HepG2 (cell line): ENCODE results near the gene ACOT8. TPM values are rescaled to one million over a fixed set of nuclear protein-coding genes. Genes with fewer than 3 reads are reported as not detected.

Experiments
- BCLAF1 ChIP-seq: fragments of 450-650 bp; IDR thresholded peaks from 2 replicates; pipeline ENCODE4 v1.6.1; 2017; ENCODE audit warnings: mild to moderate bottlenecking
- CAMTA2 ChIP-seq: sonication (generic); formaldehyde crosslinking; IDR thresholded peaks from 2 replicates; pipeline ENCODE4 v1.4.0; 2020; ENCODE audit warnings: mild to moderate bottlenecking, missing genetic modification reagents, borderline replicate concordance
- DMAP1 ChIP-seq: IDR thresholded peaks from 2 replicates; pipeline ENCODE4 v1.6.1; 2016
- ERF ChIP-seq: IDR thresholded peaks from 2 replicates; pipeline ENCODE4 v1.6.1; 2018; ENCODE audit warnings: missing biosample characterization, missing genetic modification reagents
- HDAC1 ChIP-seq: sonication (generic); formaldehyde crosslinking; IDR thresholded peaks from 2 replicates; pipeline ENCODE4 v1.5.1; 2020; ENCODE audit warnings: mild to moderate bottlenecking, missing genetic modification reagents
- HNRNPLL ChIP-seq: fragments of 200-400 bp; formaldehyde crosslinking; IDR thresholded peaks from 2 replicates; pipeline ENCODE4 v1.6.1; 2017; ENCODE audit warnings: mild to moderate bottlenecking, low read depth, low read length; ENCODE audit not compliant: poor library complexity, severe bottlenecking
- IRX3 ChIP-seq: sonication (generic); formaldehyde crosslinking; IDR thresholded peaks from 2 replicates; pipeline ENCODE4 v1.8.1; 2023; ENCODE audit warnings: mild to moderate bottlenecking, low read depth, missing genetic modification reagents, borderline replicate concordance
- MAZ ChIP-seq, 2 experiments: sonication (generic) in 1 of 2; formaldehyde crosslinking in 1 of 2; IDR thresholded peaks; 2 replicates each; pipeline versions ENCODE4 v1.5.0 to v1.6.1; 2012 to 2020; ENCODE audit warnings: low read depth in 2 of 2, mild to moderate bottlenecking in 2 of 2, borderline replicate concordance in 1 of 2, improper control_type of control experiment in 1 of 2, low read length in 1 of 2, missing genetic modification reagents in 1 of 2, moderate library complexity in 1 of 2
- RBFOX2 ChIP-seq: fragments of 200-400 bp; formaldehyde crosslinking; IDR thresholded peaks from 2 replicates; pipeline ENCODE4 v1.6.1; 2017; ENCODE audit warnings: low read depth, mild to moderate bottlenecking, low read length
- SP4 ChIP-seq: sonication (generic); formaldehyde crosslinking; IDR thresholded peaks from 2 replicates; pipeline ENCODE4 v1.8.1; 2023; ENCODE audit warnings: mild to moderate bottlenecking, missing genetic modification reagents
- TCF7 ChIP-seq: sonication (generic); IDR thresholded peaks from 2 replicates; pipeline ENCODE4 v1.6.1; 2016; ENCODE audit warnings: antibody characterized with exemption, low read depth
- ZBTB38 ChIP-seq: sonication (generic); formaldehyde crosslinking; IDR thresholded peaks from 2 replicates; pipeline ENCODE4 v1.5.1; 2020; ENCODE audit warnings: mild to moderate bottlenecking, missing genetic modification reagents
- ZFP82 ChIP-seq: sonication (generic); formaldehyde crosslinking; IDR thresholded peaks from 2 replicates; pipeline ENCODE4 v1.5.1; 2020; ENCODE audit warnings: mild to moderate bottlenecking, missing genetic modification reagents, borderline replicate concordance
- ZNF18 ChIP-seq: sonication (generic); formaldehyde crosslinking; IDR thresholded peaks from 2 replicates; pipeline ENCODE4 v1.8.0; 2022; ENCODE audit warnings: mild to moderate bottlenecking, missing genetic modification reagents; ENCODE audit not compliant: insufficient replicate concordance
- ZNF235 ChIP-seq: sonication (generic); formaldehyde crosslinking; IDR thresholded peaks from 2 replicates; pipeline ENCODE4 v1.8.1; 2023; ENCODE audit warnings: mild to moderate bottlenecking, missing genetic modification reagents, borderline replicate concordance
- ZNF468 ChIP-seq: sonication (generic); formaldehyde crosslinking; IDR thresholded peaks from 2 replicates; pipeline ENCODE4 v1.8.0; 2022; ENCODE audit warnings: mild to moderate bottlenecking, moderate library complexity, missing genetic modification reagents
- ZNF672 ChIP-seq: sonication (generic); formaldehyde crosslinking; IDR thresholded peaks from 2 replicates; pipeline ENCODE4 v1.8.1; 2022; ENCODE audit warnings: missing genetic modification reagents
- ZSCAN29 ChIP-seq: sonication (generic); formaldehyde crosslinking; conservative IDR thresholded peaks from 2 replicates; pipeline ENCODE4 v1.4.0; 2020; ENCODE audit warnings: mild to moderate bottlenecking, missing genetic modification reagents
- polyA plus RNA-seq, 8 experiments: library from polyadenylated mRNA; depleted of rRNA in 3 of 8; stranded (reverse) in 7 of 8; unstranded in 1 of 8; fragments of >200 nt; fragmentation: Illumina TruSeq in 4 of 8; extraction: Trizol in 4 of 8; gene quantifications; 2 replicates each; pipeline versions ENCODE4 v1.2.1 to v1.2.3, GENCODE V29; 2011 to 2016; ENCODE audit warnings: low read depth in 4 of 8, missing spikeins in 1 of 8, mixed read lengths in 1 of 8; ENCODE audit not compliant: insufficient read depth in 1 of 8
- total RNA-seq, 5 experiments: library from RNA; depleted of rRNA; stranded (reverse); fragments of >200 nt; fragmentation: Illumina TruSeq; extraction: Trizol; gene quantifications; 2 replicates each; pipeline ENCODE4 v1.2.3, GENCODE V29; 2016; ENCODE audit warnings: low read depth in 1 of 5
- TF ChIP-seq, protein P1 (sequence below): sonication (generic); formaldehyde crosslinking; IDR thresholded peaks from 2 replicates; pipeline ENCODE4 v1.8.1; 2023; ENCODE audit warnings: mild to moderate bottlenecking, moderate library complexity, missing genetic modification reagents
- TF ChIP-seq, protein P2 (sequence below): sonication (generic); formaldehyde crosslinking; IDR thresholded peaks from 2 replicates; pipeline ENCODE4 v1.4.0; 2020; ENCODE audit warnings: missing genetic modification reagents

The ACOT8 gene
- total and polyA plus RNA-seq, 2 of the 13 experiments (the other 11 are each of a cell fraction or from before 2014, with no cell fraction given) = 31.4 to 45.5 TPM

DNA sequence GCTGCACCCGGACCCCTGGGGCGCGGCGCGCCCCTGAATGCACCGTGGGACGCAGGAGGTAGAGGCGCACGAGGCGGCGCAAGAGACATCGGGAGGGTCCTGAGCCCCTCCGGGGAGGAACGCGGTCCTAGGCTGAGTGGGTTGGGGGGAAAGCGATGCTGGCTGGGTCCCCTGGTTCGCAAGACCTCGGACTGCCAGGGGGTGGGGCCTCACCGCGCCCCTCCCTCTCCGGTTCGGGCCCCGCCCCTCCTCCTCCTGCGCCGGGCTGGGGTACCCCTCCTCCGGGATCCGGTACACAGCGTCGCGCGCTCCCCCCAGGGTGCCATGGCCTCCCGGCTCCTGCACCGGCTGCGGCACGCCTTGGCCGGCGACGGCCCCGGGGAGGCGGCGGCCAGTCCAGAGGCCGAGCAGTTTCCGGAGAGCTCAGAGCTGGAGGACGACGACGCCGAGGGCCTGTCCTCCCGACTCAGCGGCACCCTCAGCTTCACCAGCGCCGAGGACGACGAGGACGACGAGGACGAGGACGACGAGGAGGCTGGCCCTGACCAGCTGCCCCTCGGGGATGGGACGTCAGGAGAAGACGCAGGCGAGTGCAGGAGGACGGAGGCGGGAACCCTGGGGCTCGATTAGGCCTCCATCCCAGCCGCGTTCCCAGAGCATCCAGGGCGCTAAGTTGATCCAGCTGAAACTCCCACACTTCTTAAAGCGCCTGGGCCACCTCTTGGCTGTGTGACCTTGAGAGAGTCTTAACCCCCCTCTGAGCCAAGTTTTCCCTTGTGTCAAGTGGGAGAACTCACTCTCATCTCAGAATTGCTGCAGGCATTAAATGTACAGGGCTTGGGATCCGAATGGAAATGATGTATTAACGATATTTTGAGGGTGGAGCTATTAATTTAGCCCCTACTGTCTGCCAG, 23.1 kb downstream of the ACOT8 start (continued):
- TF ChIP-seq ERF (CRISPR knock-in tag) (peak; percentile 36; the same call in 1 of the 2 replicates), MAZ (IDR thresholded peaks at IDR 0.05; ENCODE audit: borderline replicate concordance, low read depth, low read length) (no peak), MAZ (CRISPR knock-in tag; IDR thresholded peaks at IDR 0.05; ENCODE audit: low read depth) (peak; percentile 95), HNRNPLL (peak; percentile 40), ZNF672 (CRISPR knock-in tag) (peak; percentile 85; the same call in 1 of the 2 replicates), SP4 (CRISPR knock-in tag) (peak; percentile 93), ZNF18 (CRISPR knock-in tag) (peak; percentile 43), ZSCAN29 (CRISPR knock-in tag) (peak; percentile 41; the same call in 1 of the 2 replicates), BCLAF1 (no peak), RBFOX2 (peak; percentile 98), DMAP1 (peak; percentile 47), ZBTB38 (CRISPR knock-in tag) (peak; percentile 88), TCF7 (no peak), CAMTA2 (CRISPR knock-in tag) (peak; percentile 97), IRX3 (CRISPR knock-in tag) (no peak), ZFP82 (CRISPR knock-in tag) (peak; percentile 83; the same call in 1 of the 2 replicates), ZNF468 (CRISPR knock-in tag) (no peak; the same call in 1 of the 2 replicates), ZNF235 (CRISPR knock-in tag) (peak; percentile 65; the same call in 1 of the 2 replicates), HDAC1 (peak; percentile 55; the same call in 1 of the 2 replicates)
- TF ChIP-seq, protein P1, sequence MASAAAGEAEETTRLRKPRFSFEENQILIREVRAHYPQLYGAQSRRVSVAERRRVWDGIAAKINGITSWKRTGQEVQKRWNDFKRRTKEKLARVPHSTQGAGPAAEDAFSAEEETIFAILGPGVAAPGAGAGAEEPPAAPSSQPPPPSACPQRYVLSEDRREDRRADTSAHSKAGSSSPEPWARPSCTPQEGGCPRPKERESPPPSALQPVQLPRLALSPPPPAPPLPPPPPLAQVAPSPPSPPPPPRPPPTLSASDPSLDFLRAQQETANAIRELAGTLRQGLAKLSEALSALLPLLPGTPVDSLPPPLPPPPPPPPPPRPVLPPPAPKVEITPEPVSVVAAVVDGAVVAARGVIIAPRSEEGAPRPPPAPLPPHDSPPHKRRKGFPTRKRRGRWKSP (CRISPR knock-in tag) = 0 out of 2 replicates have a peak, but pooled peaks have one; percentile 19
- TF ChIP-seq, protein P2, sequence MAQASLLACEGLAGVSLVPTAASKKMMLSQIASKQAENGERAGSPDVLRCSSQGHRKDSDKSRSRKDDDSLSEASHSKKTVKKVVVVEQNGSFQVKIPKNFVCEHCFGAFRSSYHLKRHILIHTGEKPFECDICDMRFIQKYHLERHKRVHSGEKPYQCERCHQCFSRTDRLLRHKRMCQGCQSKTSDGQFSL (CRISPR knock-in tag) = peak; percentile 60
